Fibroblast of peridontal ligament (primary cell): Measurements from ENCODE around the gene CLN6.
"Not testable (repeated sequence)": the region's sequence is repeated elsewhere in the genome, so short reads cannot be mapped to it uniquely, and the experiment has no call there.

Experiments used
- DNase-seq: peaks from one replicate; pipeline ENCODE4 v3.0.0-alpha.2; 2010; ENCODE audit errors: extremely low read depth

The CLN6 gene

DNA sequence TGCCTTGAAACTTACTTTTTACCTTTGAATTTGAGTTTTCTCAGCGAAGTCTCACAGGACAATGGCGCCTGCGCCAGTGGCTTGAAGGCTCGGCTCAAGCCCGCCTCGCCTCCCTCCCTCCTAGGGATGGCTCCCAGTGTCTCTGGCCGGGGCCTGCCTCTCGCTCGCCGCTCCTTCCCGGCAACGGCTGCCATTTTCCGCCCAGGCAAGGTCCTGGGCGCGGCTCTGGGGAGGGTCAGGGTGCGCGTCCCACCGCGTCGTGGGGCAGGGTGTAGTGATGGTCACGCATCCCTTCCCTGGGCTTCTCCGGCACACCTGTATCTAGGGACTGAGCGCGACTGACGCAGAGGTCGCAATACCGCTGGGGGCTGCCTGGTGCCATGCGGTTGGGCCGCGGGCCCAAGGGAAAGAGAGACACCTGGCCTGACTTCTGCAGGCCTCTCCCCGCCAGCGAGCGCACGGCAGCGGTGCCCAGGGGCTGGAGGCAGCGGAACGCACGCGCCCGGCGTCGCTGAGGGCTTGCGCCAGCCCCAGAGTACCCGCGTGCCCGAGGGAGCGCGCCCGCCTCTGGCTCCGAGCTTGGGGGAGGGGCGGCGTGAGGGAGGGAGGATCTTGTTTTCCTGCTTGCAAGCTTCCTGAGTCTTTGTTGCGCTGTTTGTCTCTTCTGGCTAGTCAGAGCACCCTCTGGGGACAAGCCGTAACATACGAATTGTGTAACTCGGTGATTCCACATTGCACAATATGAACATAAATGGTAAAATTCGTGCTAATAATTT is 27.3 kb upstream of the CLN6 start:
- peak; percentile 82 for DNase-seq

DNA sequence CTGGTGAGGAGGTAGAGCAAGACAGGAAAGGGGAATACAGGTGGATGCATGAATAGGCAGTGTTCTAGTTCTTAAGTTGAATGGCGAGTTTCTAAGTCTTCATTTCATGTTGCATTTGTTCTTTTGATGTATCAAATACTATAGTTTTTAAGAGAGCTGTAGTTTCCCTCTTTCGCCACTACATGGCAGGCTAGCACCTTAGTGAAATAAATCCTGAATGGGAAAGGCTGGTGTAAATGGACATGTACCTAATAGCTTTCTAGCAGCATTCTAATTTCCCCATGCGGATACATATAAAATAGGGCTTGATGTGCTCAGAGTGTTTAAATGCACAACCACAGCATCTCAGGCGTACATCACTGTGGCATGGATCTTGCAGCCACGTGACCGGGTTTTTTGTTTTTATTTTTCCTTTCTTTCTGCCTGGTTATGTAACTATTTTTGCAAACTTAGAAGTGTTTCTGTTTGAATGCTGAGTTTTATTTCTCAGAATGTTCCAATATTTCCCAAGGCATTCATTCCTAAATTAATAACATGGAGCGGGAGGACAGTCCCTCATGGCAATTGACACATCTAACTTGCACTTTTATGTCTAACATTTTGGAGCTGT is 23.5 kb upstream of the CLN6 start:
- DNase-seq = peak; percentile 89

GRCh38 chr15:68249058-68249713 is 19.7 kb upstream of the CLN6 start:
- DNase-seq = no peak

DNA sequence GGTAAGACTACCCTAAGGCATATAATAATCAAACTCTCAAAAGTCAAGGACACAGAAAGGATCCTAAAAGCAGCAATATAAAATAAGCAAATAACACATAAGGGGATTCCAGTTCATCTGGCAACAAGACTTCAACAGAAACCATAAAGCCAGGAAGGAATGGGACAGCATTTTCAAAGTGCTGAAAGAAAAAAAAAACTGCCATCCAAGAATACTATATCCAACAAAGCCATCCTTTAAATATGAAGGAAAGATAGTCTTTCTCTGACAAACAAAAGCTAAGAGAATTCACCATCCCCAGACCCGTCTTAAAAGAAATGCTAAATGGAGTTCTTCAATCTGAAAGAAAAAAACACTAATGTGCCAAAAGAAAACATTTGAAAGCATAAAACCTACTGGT is 14.7 kb upstream of the CLN6 start:
- no peak for DNase-seq

- DNase-seq = peak; percentile 51
Observed at GRCh38 chr15:68241088-68241935, 11.8 kb upstream of the CLN6 start.

DNA sequence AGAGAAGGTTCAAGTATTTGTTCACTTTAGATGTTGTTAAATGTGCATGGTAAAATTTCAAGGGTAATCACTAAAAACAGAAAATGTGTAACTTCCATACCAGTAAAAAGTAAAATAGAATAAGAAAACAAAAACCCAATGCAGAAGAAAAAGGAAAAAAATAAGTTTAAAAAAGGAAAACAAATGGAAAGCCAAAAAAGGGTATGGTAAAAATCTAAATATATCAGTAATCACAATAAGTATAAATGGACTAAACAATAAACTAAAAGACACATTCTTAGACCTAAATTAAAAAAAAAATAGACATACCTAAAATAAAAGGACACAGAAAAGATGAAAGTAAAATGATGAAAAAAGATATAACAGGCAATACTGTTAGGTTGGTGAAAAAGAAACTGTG is 9.5 kb upstream of the CLN6 start:
- no peak for DNase-seq

DNA sequence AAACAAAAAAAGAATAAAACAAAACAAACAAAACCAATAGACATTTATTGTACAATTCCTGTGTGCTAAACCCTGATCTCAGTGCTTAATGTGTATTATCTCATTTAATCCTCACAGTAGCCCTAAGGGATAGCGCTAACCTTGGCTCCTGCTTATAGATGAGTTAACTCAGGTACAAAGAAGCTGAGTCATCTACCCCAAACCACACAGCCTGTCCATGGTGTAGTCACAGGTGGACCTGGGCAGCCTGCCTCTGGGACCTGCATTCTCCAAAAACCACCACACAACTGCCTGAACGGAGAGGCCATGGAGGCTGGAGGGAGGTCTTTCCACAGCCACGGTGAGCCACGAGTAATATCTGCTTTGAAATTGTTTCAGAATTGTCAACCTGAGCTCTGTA is 5.5 kb upstream of the CLN6 start:
- DNase-seq = no peak

- DNase-seq = not testable (repeated sequence)
Observed at GRCh38 chr15:68234520-68234919, 5.0 kb upstream of the CLN6 start.

DNA sequence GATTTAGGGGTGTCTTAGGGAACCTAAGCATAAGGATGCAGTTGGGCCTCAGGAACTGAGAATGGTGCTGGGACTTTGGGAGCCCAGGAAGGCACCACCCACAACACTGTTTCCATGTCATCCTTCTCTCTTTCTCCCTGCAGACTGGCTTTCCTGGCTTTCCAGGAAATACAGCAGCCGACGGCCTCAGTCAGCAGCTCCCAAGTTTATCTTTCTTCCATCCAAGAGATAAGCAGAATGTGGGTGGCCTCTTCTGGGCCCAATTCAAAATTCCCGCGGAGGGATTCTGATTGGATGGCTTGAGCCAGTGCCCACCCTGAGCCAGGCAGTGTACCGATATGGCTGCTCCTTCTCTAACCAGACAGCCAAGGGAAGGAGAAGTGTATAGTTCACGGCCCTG is 4.5 kb upstream of the CLN6 start:
- no peak for DNase-seq

GRCh38 chr15:68232937-68233336 is 3.4 kb upstream of the CLN6 start:
- DNase-seq = no peak

- no peak for DNase-seq
Observed at GRCh38 chr15:68232449-68232848, 2.9 kb upstream of the CLN6 start.

GRCh38 chr15:68231102-68231818 is 1.7 kb upstream of the CLN6 start:
- DNase-seq = no peak

DNA sequence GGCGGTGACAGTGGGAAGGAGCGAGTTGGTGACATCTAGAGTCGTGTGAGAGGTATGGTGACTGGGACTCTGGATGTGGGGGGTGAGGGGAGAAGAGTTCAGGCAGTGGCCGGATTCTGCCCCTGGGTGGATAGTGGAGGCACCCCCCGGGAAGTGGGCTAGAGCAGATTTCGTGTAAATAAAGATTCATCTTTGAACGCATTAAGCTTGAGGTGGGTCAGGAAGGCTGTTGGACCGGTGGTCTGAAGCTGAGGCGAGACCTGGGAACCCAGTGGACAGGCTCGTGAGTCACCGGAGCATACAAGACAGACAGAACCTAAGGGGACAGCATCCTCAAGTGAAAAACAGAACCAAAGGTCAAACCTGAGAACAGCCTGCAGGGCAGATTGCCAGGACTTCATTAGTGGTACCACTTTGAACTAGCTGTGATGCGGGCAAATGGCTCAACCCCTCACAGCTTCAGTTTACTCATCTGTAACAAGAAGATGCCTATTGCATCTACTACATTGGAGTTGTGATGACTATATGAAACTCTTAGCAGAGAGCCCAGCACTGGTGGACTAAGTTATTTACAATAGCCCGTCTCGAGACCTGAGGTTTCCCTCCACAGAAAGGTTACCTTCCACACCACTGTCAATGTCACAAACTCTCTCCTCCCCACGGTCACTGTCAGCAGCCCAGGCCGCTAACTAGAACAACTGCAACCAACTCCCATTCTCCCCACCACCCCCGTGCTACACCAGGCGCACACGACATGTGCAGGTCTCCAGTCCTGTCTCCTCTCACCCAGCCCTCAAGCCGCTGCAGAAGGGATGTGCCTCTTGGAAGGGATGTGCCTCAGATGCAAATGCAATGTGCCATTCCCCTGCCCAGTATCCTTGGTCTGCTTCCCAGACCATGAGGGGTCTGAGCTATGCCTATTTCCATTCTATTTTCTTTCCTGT is 901 bp upstream of the CLN6 start:
- DNase-seq = peak; percentile 30

DNA sequence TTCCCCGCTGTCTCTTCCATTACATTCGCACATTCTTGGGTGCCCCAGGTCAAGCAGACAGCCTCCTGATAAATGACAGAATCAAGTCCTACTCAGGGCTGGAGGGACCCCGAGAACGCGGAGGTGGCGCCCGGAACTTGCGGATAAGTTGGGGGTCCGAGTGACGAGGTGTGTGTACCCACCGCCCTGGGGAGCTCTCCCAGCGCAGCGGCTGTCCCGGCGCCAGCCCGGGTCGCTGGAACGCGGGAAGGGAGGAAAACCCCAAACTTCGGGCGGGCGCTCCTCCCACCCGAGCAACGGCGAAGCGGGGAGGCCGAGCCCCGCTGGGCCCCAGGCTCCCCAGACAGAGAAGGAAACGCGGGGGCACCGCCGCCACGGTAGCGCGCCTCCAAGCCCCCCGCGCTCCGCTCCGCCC is 550 bp downstream of the CLN6 start:
- DNase-seq = no peak

DNA sequence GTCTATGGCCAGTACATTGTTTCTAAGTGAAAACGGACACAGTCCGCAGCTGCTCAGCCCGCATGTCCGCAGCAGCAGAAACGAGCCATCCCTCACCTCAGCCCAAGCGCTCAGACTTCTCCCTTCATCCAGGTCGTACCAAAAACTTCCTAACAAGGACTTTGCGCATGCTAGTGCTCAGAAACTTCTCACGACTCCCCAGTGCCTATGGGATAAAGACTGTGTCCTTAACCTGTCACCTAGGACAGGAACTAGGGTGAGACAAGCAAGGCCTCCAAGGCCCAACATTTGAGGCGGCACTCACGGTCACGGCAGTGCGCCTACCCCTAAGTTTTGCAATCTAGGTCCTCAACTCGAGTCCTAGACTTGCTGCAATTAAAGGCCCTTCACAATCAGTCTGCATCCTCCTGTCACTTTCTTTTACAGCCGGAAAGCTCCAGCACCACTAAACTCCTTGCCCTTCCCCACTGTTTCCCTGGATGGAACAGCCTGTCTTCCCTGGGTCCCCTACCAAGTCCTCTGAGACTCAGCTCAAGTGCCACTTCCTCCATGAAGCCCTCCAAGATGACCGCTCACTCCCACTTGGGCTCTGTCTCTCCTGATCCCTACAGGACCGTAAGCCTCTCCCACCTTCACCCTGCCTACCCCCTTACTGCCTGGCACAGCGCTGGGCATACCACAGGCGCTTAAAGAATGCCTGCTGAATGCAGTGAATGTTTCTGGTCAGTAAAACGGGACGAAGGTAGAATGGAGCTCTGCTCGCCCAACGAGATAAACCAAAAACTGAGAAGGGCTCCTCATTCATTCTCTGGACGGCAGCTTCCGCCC is 1.2 kb downstream of the CLN6 start:
- DNase-seq = no peak

GRCh38 chr15:68227643-68228142 is 1.8 kb downstream of the CLN6 start:
- DNase-seq = no peak

DNA sequence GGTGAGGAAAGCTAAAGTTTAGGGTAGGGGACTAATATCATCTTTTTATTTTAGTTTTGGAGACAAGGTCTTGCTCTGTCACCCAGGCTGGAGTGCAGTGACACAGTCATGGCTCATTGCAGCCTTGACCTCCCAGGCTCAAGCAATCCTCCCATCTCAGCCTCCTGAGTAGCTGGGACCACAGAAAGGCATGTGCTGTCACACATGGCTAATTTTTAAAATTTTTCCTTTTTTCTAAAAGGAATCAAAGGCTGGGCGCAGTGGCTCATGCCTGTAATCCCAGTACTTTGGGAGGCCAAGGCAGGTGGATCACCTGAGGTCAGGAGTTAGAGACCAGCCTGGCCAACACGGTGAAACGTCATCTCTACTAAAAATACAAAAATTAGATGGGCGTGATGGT is 4.1 kb downstream of the CLN6 start:
- DNase-seq = not testable (repeated sequence)

- DNase-seq = no peak
Observed at GRCh38 chr15:68224546-68225250, 4.8 kb downstream of the CLN6 start.

DNA sequence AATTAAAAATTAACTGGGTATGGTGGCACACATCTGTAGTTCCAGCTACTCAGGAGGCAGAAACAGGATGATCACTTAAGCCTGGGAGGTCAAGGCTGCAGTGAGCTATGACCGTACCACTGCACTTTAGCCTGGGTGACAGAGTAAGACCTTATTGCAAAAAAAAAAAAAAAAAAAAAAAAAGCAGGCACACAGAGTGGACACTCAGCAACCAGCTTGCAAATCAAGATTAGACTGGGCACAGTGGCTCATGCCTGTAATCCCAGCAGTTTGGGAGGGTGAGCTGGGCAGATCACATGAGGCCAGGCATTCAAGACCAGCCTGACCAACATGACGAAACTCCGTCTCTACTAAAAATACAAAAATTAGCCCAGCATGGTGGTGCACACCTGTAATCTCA is 5.4 kb downstream of the CLN6 start:
- DNase-seq = no peak
